Hepatocyte (in vitro differentiated cells): ENCODE results near the gene SMIM5. TPM values are rescaled to one million over a fixed set of nuclear protein-coding genes. Genes with fewer than 3 reads are reported as not detected.

Experiments
- DNase-seq: peaks from one replicate; pipeline ENCODE4 v3.0.0-alpha.2; 2016; ENCODE audit warnings: low spot score
- H2AFZ ChIP-seq: fragments of 200-600 bp; sonication (generic); 2 replicates; pipeline ENCODE4 v1.6.0; 2016; ENCODE audit warnings: antibody characterized with exemption, mild to moderate bottlenecking
- H3K27ac ChIP-seq: fragments of 200-600 bp; sonication (generic); 2 replicates; pipeline ENCODE4 v1.5.1; 2016; ENCODE audit warnings: mild to moderate bottlenecking
- H3K27me3 ChIP-seq: fragments of 200-600 bp; sonication (generic); 2 replicates; pipeline ENCODE4 v1.6.1; 2016
- H3K36me3 ChIP-seq: fragments of 200-600 bp; sonication (generic); replicated peaks from 2 replicates; pipeline ENCODE4 v1.5.1; 2016; ENCODE audit warnings: low read depth; ENCODE audit not compliant: insufficient read depth
- H3K4me1 ChIP-seq: fragments of 200-600 bp; sonication (generic); 2 replicates; pipeline ENCODE4 v1.5.1; 2016; ENCODE audit warnings: mild to moderate bottlenecking, moderate library complexity; ENCODE audit not compliant: insufficient read depth
- H3K4me2 ChIP-seq: fragments of 200-600 bp; sonication (generic); 2 replicates; pipeline ENCODE4 v1.6.0; 2016
- H3K4me3 ChIP-seq: fragments of 200-600 bp; sonication (generic); 2 replicates; pipeline ENCODE4 v1.5.1; 2016; ENCODE audit warnings: mild to moderate bottlenecking
- H3K79me2 ChIP-seq: fragments of 200-600 bp; sonication (generic); 2 replicates; pipeline ENCODE4 v1.6.0; 2017; ENCODE audit warnings: mild to moderate bottlenecking
- H3K9me2 ChIP-seq: fragments of 200-600 bp; sonication (generic); replicated peaks from 2 replicates; pipeline ENCODE4 v1.6.0; 2017; ENCODE audit warnings: mild to moderate bottlenecking; ENCODE audit not compliant: insufficient read depth
- H3K9me3 ChIP-seq: fragments of 200-600 bp; sonication (generic); 2 replicates; pipeline ENCODE4 v1.5.1; 2016; ENCODE audit warnings: low read depth, mild to moderate bottlenecking
- H4K20me1 ChIP-seq: fragments of 200-600 bp; sonication (generic); 2 replicates; pipeline ENCODE4 v1.6.0; 2016; ENCODE audit warnings: mild to moderate bottlenecking; ENCODE audit not compliant: insufficient read depth, poor library complexity, severe bottlenecking
- CTCF ChIP-seq: fragments of 200-600 bp; sonication (generic); IDR thresholded peaks from 2 replicates; pipeline ENCODE4 v1.5.1; 2016; ENCODE audit warnings: antibody characterized with exemption, mild to moderate bottlenecking; ENCODE audit not compliant: poor library complexity
- EZH2 ChIP-seq: fragments of 200-600 bp; sonication (generic); IDR thresholded peaks from 2 replicates; pipeline ENCODE4 v1.6.1; 2016; ENCODE audit warnings: antibody characterized with exemption, mild to moderate bottlenecking, borderline replicate concordance
- EZH2phosphoT487 ChIP-seq: fragments of 200-600 bp; sonication (generic); IDR thresholded peaks from one replicate; pipeline ENCODE4 v1.6.1; 2018; ENCODE audit warnings: antibody characterized with exemption, mild to moderate bottlenecking, low read depth, moderate library complexity; ENCODE audit not compliant: unreplicated experiment, severe bottlenecking
- WGBS: methylation state at CpG from one replicate; pipeline ENCODE4 v1.1.6; 2016; ENCODE audit warnings: low lambda C conversion rate; ENCODE audit errors: missing lambda C conversion rate; 5-methylcytosine and 5-hydroxymethylcytosine counted together
- polyA plus RNA-seq: library from polyadenylated mRNA; unstranded; fragments of >200 nt; fragmentation: Nextera tagmentation; extraction: Ambion mirVana; gene quantifications from 2 replicates; pipeline ENCODE4 v1.2.1, GENCODE V29; 2016
- total RNA-seq: library from RNA; depleted of rRNA; stranded (reverse); fragments of >200 nt; gene quantifications from 2 replicates; pipeline ENCODE4 v1.2.3, GENCODE V29; 2014

SMIM5 gene
- total and polyA plus RNA-seq, 2 experiments from 2014 or later = 4.1 to 6.8 TPM

- DNase-seq = no peak
- H3K9me2 ChIP-seq = no peaks in the 10 kb centered on the region
- no peaks in the 10 kb centered on the region for H3K36me3 ChIP-seq
- peaks cover 20% of the 10 kb centered on the region for H3K4me1 ChIP-seq
- WGBS = 97% methylated on average over 10 of the region's 10 CpGs
- TF ChIP-seq EZH2 = no peak
- TF ChIP-seq CTCF = no peak
- no peak for TF ChIP-seq EZH2phosphoT487
- H3K27ac ChIP-seq = peak overlapping the region; percentile 71
- H2AFZ ChIP-seq = no peak overlapping the region
- no peaks in the 10 kb centered on the region for H4K20me1 ChIP-seq
- H3K4me3 ChIP-seq = no peak overlapping the region
- H3K9me3 ChIP-seq = no peaks in the 10 kb centered on the region
- no peak overlapping the region for H3K4me2 ChIP-seq
- H3K27me3 ChIP-seq = no peaks in the 10 kb centered on the region
- peaks cover 62% of the 10 kb centered on the region for H3K79me2 ChIP-seq
Measured at GRCh38 chr17:75680431-75680830, 47.2 kb downstream of the SMIM5 start.

- Histone ChIP-seq H2AFZ (no peak overlapping the region), H3K9me3 (no peaks in the 10 kb centered on the region), H3K27ac (no peak overlapping the region), H3K79me2 (peaks cover 62% of the 10 kb centered on the region), H4K20me1 (no peaks in the 10 kb centered on the region), H3K9me2 (no peaks in the 10 kb centered on the region), H3K4me1 (peaks cover 22% of the 10 kb centered on the region), H3K36me3 (no peaks in the 10 kb centered on the region), H3K4me3 (no peak overlapping the region), H3K4me2 (no peak overlapping the region), H3K27me3 (no peaks in the 10 kb centered on the region)
- DNase-seq = peak; percentile 27
- WGBS = 57% methylated on average over 3 of the region's 3 CpGs
- TF ChIP-seq EZH2phosphoT487 (no peak), CTCF (no peak)
Measured at GRCh38 chr17:75681289-75681688, 48.1 kb downstream of the SMIM5 start.

GRCh38 chr17:75683583-75683982 lies 50.3 kb downstream of the SMIM5 start:
- no peaks in the 10 kb centered on the region for H3K9me3 ChIP-seq
- no peaks in the 10 kb centered on the region for H3K9me2 ChIP-seq
- 64% methylated on average over 4 of the region's 4 CpGs for WGBS
- peaks cover 73% of the 10 kb centered on the region for H3K79me2 ChIP-seq
- no peak overlapping the region for H3K4me3 ChIP-seq
- H2AFZ ChIP-seq = no peak overlapping the region
- no peaks in the 10 kb centered on the region for H3K36me3 ChIP-seq
- H3K4me1 ChIP-seq = peaks cover 22% of the 10 kb centered on the region
- peak; percentile 79 for DNase-seq
- H4K20me1 ChIP-seq = no peaks in the 10 kb centered on the region
- TF ChIP-seq EZH2phosphoT487 (no peak), CTCF (no peak), EZH2 (no peak)
- H3K4me2 ChIP-seq = no peak overlapping the region
- H3K27me3 ChIP-seq = no peaks in the 10 kb centered on the region
- H3K27ac ChIP-seq = peak overlapping the region; percentile 97

GRCh38 chr17:75684249-75684648 lies 51.0 kb downstream of the SMIM5 start:
- H3K9me2 ChIP-seq = no peaks in the 10 kb centered on the region
- TF ChIP-seq EZH2phosphoT487 = no peak
- TF ChIP-seq CTCF = no peak
- TF ChIP-seq EZH2 = no peak
- no peaks in the 10 kb centered on the region for H3K36me3 ChIP-seq
- H3K4me1 ChIP-seq = peaks cover 22% of the 10 kb centered on the region
- H3K79me2 ChIP-seq = peaks cover 78% of the 10 kb centered on the region
- peak; percentile 41 for DNase-seq
- no peaks in the 10 kb centered on the region for H3K9me3 ChIP-seq
- H4K20me1 ChIP-seq = no peaks in the 10 kb centered on the region
- no peaks in the 10 kb centered on the region for H3K27me3 ChIP-seq
- 85% methylated on average over 5 of the region's 5 CpGs for WGBS
- H3K4me3 ChIP-seq = no peak overlapping the region
- H2AFZ ChIP-seq = no peak overlapping the region
- H3K27ac ChIP-seq = peak overlapping the region; percentile 97
- H3K4me2 ChIP-seq = peak overlapping the region; percentile 52
